ENCODE data around the gene ANGPTL5.

- TF ChIP-seq ASH1L (IDR thresholded peaks at IDR 0.05; ENCODE audit: borderline replicate concordance, low read depth, partially characterized antibody) (no peak), CHD1 (IDR thresholded peaks at IDR 0.05; ENCODE audit: low read length) (no peak), MEIS2 (IDR thresholded peaks at IDR 0.05; ENCODE audit: partially characterized antibody) (no peak), RFX5 (IDR thresholded peaks at IDR 0.05; ENCODE audit: low read depth, low read length) (no peak), BCL6 (CRISPR knock-in tag; IDR thresholded peaks at IDR 0.05) (no peak), CTCF (IDR thresholded peaks at IDR 0.05 in 2 of 3, conservative IDR thresholded peaks at IDR 0.05 in 1 of 3; ENCODE audit: insufficient read depth in 2 of 3, low read depth in 1 of 3, low read length in 3 of 3) (no peak), POLR2AphosphoS5 (IDR thresholded peaks at IDR 0.05; ENCODE audit: control insufficient read depth, insufficient read depth, low read depth, low read length) (no peak), YY1 (IDR thresholded peaks at IDR 0.05; ENCODE audit: borderline replicate concordance in 1 of 3, control insufficient read depth in 1 of 3, extremely low read depth in 1 of 3, insufficient read depth in 3 of 3, insufficient read length in 1 of 3, insufficient replicate concordance in 2 of 3, low read depth in 1 of 3, low read length in 2 of 3) (no peak), CREB1 (IDR thresholded peaks at IDR 0.05) (no peak), CREB1 (CRISPR knock-in tag; IDR thresholded peaks at IDR 0.05) (no peak), TAF1 (IDR thresholded peaks at IDR 0.05; ENCODE audit: control insufficient read depth, extremely low read depth, insufficient read depth, low read length, severe bottlenecking) (no peak), EWSR1 (IDR thresholded peaks at IDR 0.05; ENCODE audit: borderline replicate concordance, low read depth, partially characterized antibody) (no peak), RBM39 (optimal IDR thresholded peaks at IDR 0.05; ENCODE audit: low read depth, low read length) (no peak), ZBTB11 (CRISPR knock-in tag; IDR thresholded peaks at IDR 0.05) (no peak)
- TF ChIP-seq, protein P1, sequence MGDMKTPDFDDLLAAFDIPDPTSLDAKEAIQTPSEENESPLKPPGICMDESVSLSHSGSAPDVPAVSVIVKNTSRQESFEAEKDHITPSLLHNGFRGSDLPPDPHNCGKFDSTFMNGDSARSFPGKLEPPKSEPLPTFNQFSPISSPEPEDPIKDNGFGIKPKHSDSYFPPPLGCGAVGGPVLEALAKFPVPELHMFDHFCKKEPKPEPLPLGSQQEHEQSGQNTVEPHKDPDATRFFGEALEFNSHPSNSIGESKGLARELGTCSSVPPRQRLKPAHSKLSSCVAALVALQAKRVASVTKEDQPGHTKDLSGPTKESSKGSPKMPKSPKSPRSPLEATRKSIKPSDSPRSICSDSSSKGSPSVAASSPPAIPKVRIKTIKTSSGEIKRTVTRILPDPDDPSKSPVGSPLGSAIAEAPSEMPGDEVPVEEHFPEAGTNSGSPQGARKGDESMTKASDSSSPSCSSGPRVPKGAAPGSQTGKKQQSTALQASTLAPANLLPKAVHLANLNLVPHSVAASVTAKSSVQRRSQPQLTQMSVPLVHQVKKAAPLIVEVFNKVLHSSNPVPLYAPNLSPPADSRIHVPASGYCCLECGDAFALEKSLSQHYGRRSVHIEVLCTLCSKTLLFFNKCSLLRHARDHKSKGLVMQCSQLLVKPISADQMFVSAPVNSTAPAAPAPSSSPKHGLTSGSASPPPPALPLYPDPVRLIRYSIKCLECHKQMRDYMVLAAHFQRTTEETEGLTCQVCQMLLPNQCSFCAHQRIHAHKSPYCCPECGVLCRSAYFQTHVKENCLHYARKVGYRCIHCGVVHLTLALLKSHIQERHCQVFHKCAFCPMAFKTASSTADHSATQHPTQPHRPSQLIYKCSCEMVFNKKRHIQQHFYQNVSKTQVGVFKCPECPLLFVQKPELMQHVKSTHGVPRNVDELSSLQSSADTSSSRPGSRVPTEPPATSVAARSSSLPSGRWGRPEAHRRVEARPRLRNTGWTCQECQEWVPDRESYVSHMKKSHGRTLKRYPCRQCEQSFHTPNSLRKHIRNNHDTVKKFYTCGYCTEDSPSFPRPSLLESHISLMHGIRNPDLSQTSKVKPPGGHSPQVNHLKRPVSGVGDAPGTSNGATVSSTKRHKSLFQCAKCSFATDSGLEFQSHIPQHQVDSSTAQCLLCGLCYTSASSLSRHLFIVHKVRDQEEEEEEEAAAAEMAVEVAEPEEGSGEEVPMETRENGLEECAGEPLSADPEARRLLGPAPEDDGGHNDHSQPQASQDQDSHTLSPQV (IDR thresholded peaks at IDR 0.05), result no peak
Observed at GRCh38 chr11:101909087-101909486, 7.2 kb downstream of the ANGPTL5 start.
